ENCODE measurements around the gene MAPK8IP2. TPM values are rescaled to one million over a fixed set of nuclear protein-coding genes. Genes with fewer than 3 reads are reported as not detected.
"Not testable (repeated sequence)": the region's sequence is repeated elsewhere in the genome, so short reads cannot be mapped to it uniquely, and the experiment has no call there.

MAPK8IP2 gene
- total RNA-seq, 2 donors from 2014 or later = 0.50 to 0.65 TPM

DNA sequence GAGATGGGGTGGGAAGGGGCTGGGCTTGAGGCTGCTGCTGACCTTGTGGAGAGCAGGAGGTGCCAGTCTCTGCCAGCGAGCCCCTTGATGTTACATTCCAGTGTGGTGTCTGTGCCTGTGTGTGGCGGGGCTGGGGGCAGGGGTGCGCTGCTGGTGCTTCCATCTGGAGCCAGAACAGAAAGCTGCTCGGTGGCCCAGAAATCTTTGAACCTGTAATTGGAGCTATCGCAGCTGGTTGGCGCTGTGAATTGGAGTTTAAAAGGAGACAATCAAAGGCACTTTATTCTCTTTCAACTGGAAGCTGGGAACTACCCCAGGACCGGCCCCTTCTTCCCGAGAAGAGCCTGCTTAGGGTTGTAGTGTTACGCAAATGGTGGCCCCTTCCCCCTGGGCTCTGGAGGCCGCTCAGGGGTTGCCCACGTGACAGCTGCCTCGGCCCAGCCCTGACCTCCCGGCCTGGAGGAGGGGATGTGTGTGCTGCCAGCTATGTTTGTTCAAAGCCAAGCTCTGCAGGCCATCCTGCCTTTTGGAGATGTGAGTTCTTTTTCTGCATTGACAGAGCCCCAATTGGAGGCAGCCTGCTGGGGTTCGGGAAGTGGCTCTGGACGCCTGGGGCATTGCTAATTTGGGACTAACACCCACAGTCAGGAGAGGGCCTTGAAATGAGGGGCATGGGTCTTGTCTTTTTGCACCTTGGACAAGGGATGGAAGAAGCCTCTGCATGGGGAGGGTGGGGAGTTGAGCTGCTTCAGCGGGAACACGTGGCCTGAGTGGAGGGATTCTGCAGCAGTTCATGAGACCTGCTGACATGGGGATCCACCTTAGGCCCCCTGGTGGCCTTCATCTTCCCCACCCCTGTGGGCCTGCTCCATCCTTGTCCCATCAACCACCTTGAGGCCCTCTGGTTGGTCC is 41.4 kb downstream of the MAPK8IP2 start:
- no peak overlapping the region for H3K27ac Mint-ChIP-seq
- H3K27me3 Mint-ChIP-seq = peaks cover 15% of the 10 kb centered on the region
- no peaks in the 10 kb centered on the region for H3K36me3 Mint-ChIP-seq (ENCODE audit: low read depth)
- H3K4me3 Mint-ChIP-seq = no peak overlapping the region
- H3K4me1 Mint-ChIP-seq = no peaks in the 10 kb centered on the region
- no peaks in the 10 kb centered on the region for H3K9me3 Mint-ChIP-seq
- no peak for ATAC-seq (replicated peaks)

DNA sequence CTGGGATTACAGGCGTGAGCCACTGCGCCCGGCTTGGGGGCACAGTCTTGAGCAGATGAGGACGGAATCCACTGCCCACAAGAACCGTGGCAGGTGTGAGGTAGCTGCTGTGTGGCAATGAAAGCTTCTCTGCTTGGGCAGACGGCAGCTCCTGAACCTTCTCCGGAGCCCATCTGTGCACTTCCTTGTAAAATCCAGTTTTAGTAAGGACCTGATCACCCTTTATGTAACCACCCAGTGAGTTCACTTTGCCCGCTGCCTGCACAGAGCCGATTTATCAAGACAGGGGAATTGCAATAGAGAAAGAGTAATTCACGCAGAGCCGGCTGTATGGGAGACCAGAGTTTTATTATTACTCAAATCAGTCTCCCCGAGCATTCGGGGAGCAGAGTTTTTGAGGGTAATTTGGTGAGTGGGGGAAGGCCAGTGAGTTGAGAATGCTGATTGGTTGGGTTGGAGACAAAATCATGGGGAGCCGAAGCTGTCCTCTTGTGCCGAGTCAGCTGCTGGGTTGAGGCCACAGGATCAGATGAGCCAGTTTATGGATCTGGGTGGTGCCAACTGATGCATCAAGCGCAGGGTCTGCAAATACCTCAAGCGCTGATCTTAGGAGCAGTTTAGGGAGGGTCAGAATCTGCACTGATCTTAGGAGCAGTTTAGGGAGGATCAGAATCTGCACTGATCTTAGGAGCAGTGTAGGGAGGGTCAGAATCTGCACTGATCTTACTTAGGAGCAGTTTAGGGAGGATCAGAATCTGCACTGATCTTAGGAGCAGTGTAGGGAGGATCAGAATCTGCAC is 42.6 kb downstream of the MAPK8IP2 start:
- not testable (repeated sequence) for H3K4me1 Mint-ChIP-seq; H3K27ac Mint-ChIP-seq; H3K4me3 Mint-ChIP-seq; H3K9me3 Mint-ChIP-seq; ATAC-seq (replicated peaks); H3K36me3 Mint-ChIP-seq (ENCODE audit: low read depth)
- H3K27me3 Mint-ChIP-seq = peaks cover 15% of the 10 kb centered on the region

DNA sequence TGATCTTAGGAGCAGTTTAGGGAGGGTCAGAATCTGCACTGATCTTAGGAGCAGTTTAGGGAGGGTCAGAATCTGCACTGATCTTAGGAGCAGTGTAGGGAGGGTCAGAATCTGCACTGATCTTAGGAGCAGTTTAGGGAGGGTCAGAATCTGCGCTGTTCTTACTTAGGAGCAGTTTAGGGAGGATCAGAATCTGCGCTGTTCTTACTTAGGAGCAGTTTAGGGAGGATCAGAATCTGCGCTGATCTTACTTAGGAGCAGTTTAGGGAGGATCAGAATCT is 43.2 kb downstream of the MAPK8IP2 start:
- not testable (repeated sequence) for H3K9me3 Mint-ChIP-seq; H3K27ac Mint-ChIP-seq; H3K36me3 Mint-ChIP-seq (ENCODE audit: low read depth); H3K4me3 Mint-ChIP-seq; ATAC-seq (replicated peaks); H3K4me1 Mint-ChIP-seq
- H3K27me3 Mint-ChIP-seq = peaks cover 15% of the 10 kb centered on the region

DNA sequence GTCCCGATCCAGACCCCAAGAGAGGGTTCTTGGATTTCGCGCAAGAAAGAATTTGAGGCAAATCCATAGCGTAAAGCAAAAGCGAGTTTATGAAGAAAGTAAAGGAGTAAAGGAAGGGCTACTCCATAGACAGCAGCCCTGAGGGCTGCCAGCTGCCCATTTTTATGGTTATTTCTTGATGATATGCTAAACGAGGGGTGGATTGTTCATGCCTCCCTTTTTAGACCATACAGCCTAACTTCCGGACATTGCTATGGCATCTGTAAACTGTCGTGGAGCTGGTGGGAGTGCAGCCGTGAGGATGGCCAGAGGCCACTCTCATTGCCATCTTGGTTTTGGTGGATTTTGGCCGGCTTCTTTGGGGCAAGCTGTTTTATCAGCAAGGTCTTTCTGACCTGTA is 52.7 kb downstream of the MAPK8IP2 start:
- ATAC-seq (replicated peaks) = no peak
- Mint-ChIP-seq H3K36me3 (ENCODE audit: low read depth) (no peaks in the 10 kb centered on the region), H3K27ac (no peak overlapping the region), H3K9me3 (no peaks in the 10 kb centered on the region), H3K4me1 (no peaks in the 10 kb centered on the region), H3K27me3 (peaks cover 7% of the 10 kb centered on the region), H3K4me3 (no peak overlapping the region)

- H3K36me3 Mint-ChIP-seq (ENCODE audit: low read depth); H3K27me3 Mint-ChIP-seq; H3K27ac Mint-ChIP-seq; H3K9me3 Mint-ChIP-seq; ATAC-seq (replicated peaks); H3K4me3 Mint-ChIP-seq; H3K4me1 Mint-ChIP-seq: not testable (repeated sequence)
Observed at GRCh38 chr22:50654664-50655063, 54.1 kb downstream of the MAPK8IP2 start.

GRCh38 chr22:50656122-50657070 is 55.8 kb downstream of the MAPK8IP2 start:
- no peak for ATAC-seq (replicated peaks)
- peaks cover 14% of the 10 kb centered on the region for H3K27me3 Mint-ChIP-seq
- no peaks in the 10 kb centered on the region for H3K36me3 Mint-ChIP-seq (ENCODE audit: low read depth)
- no peak overlapping the region for H3K27ac Mint-ChIP-seq
- H3K9me3 Mint-ChIP-seq = no peaks in the 10 kb centered on the region
- H3K4me1 Mint-ChIP-seq = no peaks in the 10 kb centered on the region
- no peak overlapping the region for H3K4me3 Mint-ChIP-seq

DNA sequence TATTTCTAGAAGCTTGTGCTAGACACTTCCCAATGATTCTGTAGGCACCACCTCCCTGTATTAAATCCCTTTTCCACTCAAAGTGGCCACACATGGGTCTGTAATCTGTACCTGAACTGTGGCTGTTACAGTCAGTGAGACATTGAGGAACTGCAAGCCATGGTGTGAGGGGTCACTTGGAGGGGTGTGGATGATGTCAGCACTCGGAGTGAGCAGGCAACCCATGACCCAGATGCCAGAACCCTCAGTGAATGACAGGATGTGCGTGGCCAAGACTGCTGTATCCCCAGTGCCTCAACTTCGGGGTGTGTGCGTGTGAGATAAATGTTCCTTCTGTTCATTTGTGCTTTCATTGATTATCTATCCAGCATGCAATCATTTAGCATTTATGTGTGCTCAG is 57.3 kb downstream of the MAPK8IP2 start:
- Mint-ChIP-seq H3K27ac (no peak overlapping the region), H3K36me3 (ENCODE audit: low read depth) (no peaks in the 10 kb centered on the region), H3K4me1 (no peaks in the 10 kb centered on the region), H3K27me3 (peaks cover 15% of the 10 kb centered on the region), H3K4me3 (no peak overlapping the region), H3K9me3 (no peaks in the 10 kb centered on the region)
- no peak for ATAC-seq (replicated peaks)

- not testable (repeated sequence) for H3K4me3 Mint-ChIP-seq; H3K4me1 Mint-ChIP-seq; H3K27ac Mint-ChIP-seq; ATAC-seq (replicated peaks); H3K36me3 Mint-ChIP-seq (ENCODE audit: low read depth); H3K9me3 Mint-ChIP-seq
- peaks cover 15% of the 10 kb centered on the region for H3K27me3 Mint-ChIP-seq
Observed at GRCh38 chr22:50659711-50660110, 59.1 kb downstream of the MAPK8IP2 start.

- Mint-ChIP-seq H3K4me3 (no peak overlapping the region), H3K4me1 (no peaks in the 10 kb centered on the region), H3K9me3 (no peaks in the 10 kb centered on the region), H3K36me3 (ENCODE audit: low read depth) (no peaks in the 10 kb centered on the region), H3K27ac (no peak overlapping the region), H3K27me3 (peaks cover 14% of the 10 kb centered on the region)
- no peak for ATAC-seq (replicated peaks)
Observed at GRCh38 chr22:50660306-50660705, 59.7 kb downstream of the MAPK8IP2 start.

Other genes with a start within 250 kb of the MAPK8IP2 start
- 100 to 1,000 TPM in 1 of 2 donors, 10 to 100 TPM in 1; 84.2 to 126 TPM for gene SBF1, start 125.8 kb upstream of the MAPK8IP2 start, total RNA-seq
- 1 to 10 TPM; 1.3 to 3.7 TPM for gene ADM2, start 119.2 kb upstream of the MAPK8IP2 start, total RNA-seq
- gene MIOX, start 113.9 kb upstream of the MAPK8IP2 start, total RNA-seq = under 1 TPM; 0.24 to 0.53 TPM
- gene LMF2, start 93.1 kb upstream of the MAPK8IP2 start, total RNA-seq = 10 to 100 TPM; 61.3 to 89.0 TPM
- gene NCAPH2, start 92.6 kb upstream of the MAPK8IP2 start, total RNA-seq = 100 to 1,000 TPM; 112 to 138 TPM
- 1 to 10 TPM; 2.8 to 9.9 TPM for gene SCO2, start 75.2 kb upstream of the MAPK8IP2 start, total RNA-seq
- 10 to 100 TPM; 73.0 to 74.0 TPM for gene TYMP, start 70.8 kb upstream of the MAPK8IP2 start, total RNA-seq
- gene KLHDC7B, start 54.9 kb upstream of the MAPK8IP2 start, total RNA-seq = 1 to 10 TPM; 4.2 to 4.4 TPM
- 1 to 10 TPM in 1 of 2 donors, under 1 TPM in 1; 0.65 to 2.3 TPM for gene SYCE3, start 37.9 kb upstream of the MAPK8IP2 start, total RNA-seq
- gene CPT1B, start 22.4 kb upstream of the MAPK8IP2 start, total RNA-seq = 10 to 100 TPM; 57.3 to 62.8 TPM
- gene CHKB, start 17.9 kb upstream of the MAPK8IP2 start, total RNA-seq = 10 to 100 TPM; 72.3 to 86.2 TPM
- gene ARSA, start 27.4 kb downstream of the MAPK8IP2 start, total RNA-seq = 10 to 100 TPM; 23.6 to 28.3 TPM
- under 1 TPM in 1 of 2 donors, not detected in 1; 0.19 TPM for gene SHANK3, start 72.0 kb downstream of the MAPK8IP2 start, total RNA-seq
- gene ACR, start 137.4 kb downstream of the MAPK8IP2 start, total RNA-seq = not detected
- gene RABL2B, start 182.8 kb downstream of the MAPK8IP2 start, total RNA-seq = 10 to 100 TPM; 17.6 to 20.1 TPM